HepG2 (cell line): Measurements from ENCODE around the gene SFXN2. TPM values are rescaled to one million over a fixed set of nuclear protein-coding genes. Genes with fewer than 3 reads are reported as not detected.

ENCODE experiments used
- CEBPZ ChIP-seq: IDR thresholded peaks from 2 replicates; pipeline ENCODE4 v1.6.1; 2012; ENCODE audit warnings: low read length, improper control_type of control experiment
- EHMT2 ChIP-seq: fragments of 200-600 bp; sonication (generic); IDR thresholded peaks from 2 replicates; pipeline ENCODE4 v1.7.0; 2017; ENCODE audit warnings: antibody characterized with exemption, low read depth, low read length, borderline replicate concordance
- FOXP1 ChIP-seq, 2 experiments: fragments of 450-650 bp in 1 of 2; IDR thresholded peaks; 2 replicates each; pipeline ENCODE4 v1.6.1; 2017 to 2018; ENCODE audit warnings: antibody characterized with exemption in 1 of 2
- HMGA1 ChIP-seq: sonication (generic); formaldehyde crosslinking; conservative IDR thresholded peaks from 2 replicates; pipeline ENCODE4 v1.4.0; 2020; ENCODE audit warnings: missing genetic modification reagents
- KLF6 ChIP-seq: IDR thresholded peaks from 2 replicates; pipeline ENCODE4 v1.8.0; 2016; ENCODE audit warnings: missing biosample characterization, missing genetic modification reagents
- MLLT10 ChIP-seq: sonication (generic); formaldehyde crosslinking; IDR thresholded peaks from 2 replicates; pipeline ENCODE4 v1.4.0; 2020; ENCODE audit warnings: missing genetic modification reagents
- MYNN ChIP-seq: sonication (generic); formaldehyde crosslinking; IDR thresholded peaks from 2 replicates; pipeline ENCODE4 v1.4.0; 2020; ENCODE audit warnings: mild to moderate bottlenecking, low read depth, missing genetic modification reagents
- NFATC3 ChIP-seq: sonication (generic); formaldehyde crosslinking; IDR thresholded peaks from 2 replicates; pipeline ENCODE4 v1.5.1; 2020; ENCODE audit warnings: mild to moderate bottlenecking, missing genetic modification reagents
- NR2F1 ChIP-seq, 2 experiments: fragments of 450-650 bp in 1 of 2; formaldehyde crosslinking in 1 of 2; IDR thresholded peaks; 2 replicates each; pipeline versions ENCODE4 v1.5.0 to v1.6.1; 2016 to 2020; ENCODE audit warnings: mild to moderate bottlenecking in 1 of 2, missing compliant biosample characterization in 1 of 2, missing genetic modification reagents in 1 of 2, moderate library complexity in 1 of 2
- PHF20 ChIP-seq: sonication (generic); formaldehyde crosslinking; IDR thresholded peaks from 2 replicates; pipeline ENCODE4 v1.5.0; 2020; ENCODE audit warnings: mild to moderate bottlenecking, missing genetic modification reagents
- RAD51 ChIP-seq: fragments of 450-650 bp; IDR thresholded peaks from 2 replicates; pipeline ENCODE4 v1.6.1; 2016; ENCODE audit warnings: borderline replicate concordance
- RBAK ChIP-seq: sonication (generic); formaldehyde crosslinking; IDR thresholded peaks from 2 replicates; pipeline ENCODE4 v1.5.1; 2020; ENCODE audit warnings: mild to moderate bottlenecking, missing genetic modification reagents
- SRSF4 ChIP-seq: fragments of 200-400 bp; formaldehyde crosslinking; IDR thresholded peaks from one replicate; pipeline ENCODE4 v1.6.1; 2018; ENCODE audit warnings: mild to moderate bottlenecking, low read depth, low read length, moderate library complexity; ENCODE audit not compliant: poor library complexity, severe bottlenecking
- USF2 ChIP-seq, 2 experiments: sonication (generic) in 1 of 2; formaldehyde crosslinking in 1 of 2; IDR thresholded peaks; 2 replicates each; pipeline versions ENCODE4 v1.5.1 to v1.6.1; 2011 to 2020; ENCODE audit warnings: borderline replicate concordance in 1 of 2, low read depth in 1 of 2, low read length in 1 of 2, mild to moderate bottlenecking in 1 of 2, missing genetic modification reagents in 1 of 2, moderate library complexity in 1 of 2
- ZKSCAN5 ChIP-seq: sonication (generic); formaldehyde crosslinking; IDR thresholded peaks from 2 replicates; pipeline ENCODE4 v1.5.1; 2020; ENCODE audit warnings: mild to moderate bottlenecking, missing genetic modification reagents
- ZNF350 ChIP-seq: sonication (generic); formaldehyde crosslinking; IDR thresholded peaks from 2 replicates; pipeline ENCODE4 v1.4.0; 2020; ENCODE audit warnings: mild to moderate bottlenecking, low read depth, missing genetic modification reagents, borderline replicate concordance
- ZNF644 ChIP-seq: IDR thresholded peaks from 2 replicates; pipeline ENCODE4 v1.6.1; 2016; ENCODE audit warnings: low read depth
- ZNF678 ChIP-seq: sonication (generic); formaldehyde crosslinking; IDR thresholded peaks from 2 replicates; pipeline ENCODE4 v1.4.0; 2020; ENCODE audit warnings: mild to moderate bottlenecking, missing genetic modification reagents
- ZNF747 ChIP-seq: sonication (generic); formaldehyde crosslinking; IDR thresholded peaks from 2 replicates; pipeline ENCODE4 v1.8.1; 2023; ENCODE audit warnings: missing genetic modification reagents, mild to moderate bottlenecking, borderline replicate concordance
- polyA plus RNA-seq, 8 experiments: library from polyadenylated mRNA; depleted of rRNA in 3 of 8; stranded (reverse) in 7 of 8; unstranded in 1 of 8; fragments of >200 nt; fragmentation: Illumina TruSeq in 4 of 8; extraction: Trizol in 4 of 8; gene quantifications; 2 replicates each; pipeline versions ENCODE4 v1.2.1 to v1.2.3, GENCODE V29; 2011 to 2016; ENCODE audit warnings: low read depth in 4 of 8, missing spikeins in 1 of 8, mixed read lengths in 1 of 8; ENCODE audit not compliant: insufficient read depth in 1 of 8
- total RNA-seq, 5 experiments: library from RNA; depleted of rRNA; stranded (reverse); fragments of >200 nt; fragmentation: Illumina TruSeq; extraction: Trizol; gene quantifications; 2 replicates each; pipeline ENCODE4 v1.2.3, GENCODE V29; 2016; ENCODE audit warnings: low read depth in 1 of 5
- TF ChIP-seq, protein P1 (sequence below): sonication (generic); formaldehyde crosslinking; IDR thresholded peaks from 2 replicates; pipeline ENCODE4 v1.9.0; 2021; ENCODE audit warnings: missing genetic modification reagents, mild to moderate bottlenecking, borderline replicate concordance

SFXN2 gene
- total and polyA plus RNA-seq, 2 of the 13 experiments (the other 11 are each of a cell fraction or from before 2014, with no cell fraction given): 12.8 to 21.1 TPM

DNA sequence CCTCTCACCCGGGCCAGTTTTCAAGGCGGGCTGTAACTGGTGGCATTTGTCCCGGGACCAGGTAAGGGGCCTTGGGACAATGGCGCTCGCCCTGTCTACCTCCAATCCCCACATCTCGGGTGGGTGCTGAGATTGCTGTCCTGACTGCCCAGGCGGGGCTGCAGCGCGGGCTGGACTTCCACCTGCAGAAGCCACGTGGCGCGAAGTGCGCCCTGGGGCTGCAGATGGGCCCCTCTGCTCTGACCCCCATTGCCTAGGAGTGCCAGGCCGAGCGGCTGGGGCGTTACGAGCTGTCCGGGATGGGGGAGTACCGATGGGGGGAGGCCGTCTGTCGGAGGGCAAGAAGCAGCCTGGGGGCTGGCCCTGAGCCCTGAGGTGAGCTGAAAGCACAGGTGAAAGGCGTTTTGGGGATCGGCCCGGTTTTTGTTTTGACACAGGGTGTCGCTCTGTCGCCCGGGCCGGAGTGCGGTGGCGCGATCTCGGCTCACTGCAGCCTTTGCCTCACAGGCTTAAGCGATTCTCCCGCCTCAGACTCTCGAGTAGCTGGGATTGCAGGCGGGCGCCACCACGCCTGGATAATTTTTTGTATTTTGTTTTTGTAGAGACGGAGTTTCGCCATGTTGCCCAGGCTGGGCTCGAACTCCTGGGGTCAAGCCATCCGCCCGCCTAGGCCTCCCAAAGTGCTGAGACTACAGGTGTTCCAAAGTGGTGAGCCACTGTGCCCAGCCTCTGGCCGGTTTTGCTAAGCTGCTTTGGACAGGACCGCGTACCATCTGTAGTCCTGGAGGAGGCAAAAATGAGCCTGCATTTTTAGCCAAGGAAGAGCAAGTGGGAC lies at the start of gene SFXN2 (continued):
- TF ChIP-seq ZNF678 (CRISPR knock-in tag): 0 out of 2 replicates have a peak, but pooled peaks have one; percentile 64
- TF ChIP-seq MLLT10: no peak
- no peak for TF ChIP-seq KLF6 (CRISPR knock-in tag)
- TF ChIP-seq RBAK (CRISPR knock-in tag): 0 out of 2 replicates have a peak, but pooled peaks have one; percentile 23
- 0 out of 2 replicates have a peak, but pooled peaks have one; percentile 48 for TF ChIP-seq ZNF350 (CRISPR knock-in tag)
- TF ChIP-seq MYNN (CRISPR knock-in tag): no peak
- no peak for TF ChIP-seq NFATC3 (CRISPR knock-in tag)
- no peak for TF ChIP-seq ZNF644 (CRISPR knock-in tag)
- TF ChIP-seq, protein P1, sequence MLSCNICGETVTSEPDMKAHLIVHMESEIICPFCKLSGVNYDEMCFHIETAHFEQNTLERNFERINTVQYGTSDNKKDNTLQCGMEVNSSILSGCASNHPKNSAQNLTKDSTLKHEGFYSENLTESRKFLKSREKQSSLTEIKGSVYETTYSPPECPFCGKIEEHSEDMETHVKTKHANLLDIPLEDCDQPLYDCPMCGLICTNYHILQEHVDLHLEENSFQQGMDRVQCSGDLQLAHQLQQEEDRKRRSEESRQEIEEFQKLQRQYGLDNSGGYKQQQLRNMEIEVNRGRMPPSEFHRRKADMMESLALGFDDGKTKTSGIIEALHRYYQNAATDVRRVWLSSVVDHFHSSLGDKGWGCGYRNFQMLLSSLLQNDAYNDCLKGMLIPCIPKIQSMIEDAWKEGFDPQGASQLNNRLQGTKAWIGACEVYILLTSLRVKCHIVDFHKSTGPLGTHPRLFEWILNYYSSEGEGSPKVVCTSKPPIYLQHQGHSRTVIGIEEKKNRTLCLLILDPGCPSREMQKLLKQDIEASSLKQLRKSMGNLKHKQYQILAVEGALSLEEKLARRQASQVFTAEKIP: no peak
- TF ChIP-seq HMGA1 (CRISPR knock-in tag): no peak
- no peak for TF ChIP-seq CEBPZ
- no peak for TF ChIP-seq ZNF747 (CRISPR knock-in tag)
- TF ChIP-seq USF2 (IDR thresholded peaks at IDR 0.05; ENCODE audit: low read depth, low read length): no peak
- TF ChIP-seq USF2 (CRISPR knock-in tag; IDR thresholded peaks at IDR 0.05; ENCODE audit: borderline replicate concordance): 0 out of 2 replicates have a peak, but pooled peaks have one; percentile 16
- no peak for TF ChIP-seq SRSF4
- no peak for TF ChIP-seq FOXP1 (IDR thresholded peaks at IDR 0.05)
- no peak for TF ChIP-seq FOXP1 (CRISPR knock-in tag; IDR thresholded peaks at IDR 0.05)
- no peak for TF ChIP-seq NR2F1 (CRISPR knock-in tag; IDR thresholded peaks at IDR 0.05)
- TF ChIP-seq ZKSCAN5 (CRISPR knock-in tag): no peak
- TF ChIP-seq PHF20: 0 out of 2 replicates have a peak, but pooled peaks have one; percentile 31
- no peak for TF ChIP-seq EHMT2
- no peak for TF ChIP-seq RAD51
